Natural killer cell (primary cell): ENCODE results near the gene DLG3. TPM values are rescaled to one million over a fixed set of nuclear protein-coding genes. Genes with fewer than 3 reads are reported as not detected.
A peak's percentile ranks its signal among the peaks of the same experiment; 100 is the strongest.

Experiments used
- ATAC-seq, 3 donors: fragments of 150-1000 bp in 2 of 3; fragments of 200-7000 bp in 1 of 3; cut with Tn5 transposase; 1 replicate in 1 of 3; 2 replicates in 2 of 3; pipeline ENCODE4 v1.10.0; 2021; ENCODE audit warnings: mild to moderate bottlenecking in 2 of 3, moderate library complexity in 2 of 3
- DNase-seq, 2 donors: peaks; one replicate each; pipeline versions ENCODE4 v3.0.0 to v3.0.0-alpha.2; 2013 to 2021; ENCODE audit warnings: mixed read lengths in 1 of 2
- H3K27ac ChIP-seq: one replicate; pipeline ENCODE4 v1.5.1; 2013; ENCODE audit warnings: mild to moderate bottlenecking, low read length
- H3K27me3 ChIP-seq: one replicate; pipeline ENCODE4 v1.6.1; 2013; ENCODE audit warnings: low read length; ENCODE audit not compliant: control insufficient read depth, insufficient read depth
- H3K36me3 ChIP-seq: one replicate; pipeline ENCODE4 v1.6.1; 2013; ENCODE audit warnings: low read length; ENCODE audit not compliant: control insufficient read depth, insufficient read depth
- H3K4me1 ChIP-seq: one replicate; pipeline ENCODE4 v1.6.1; 2013; ENCODE audit warnings: low read length; ENCODE audit not compliant: control insufficient read depth, insufficient read depth
- H3K4me3 ChIP-seq: one replicate; pipeline ENCODE4 v1.5.1; 2013; ENCODE audit warnings: low read length
- H3K9me3 ChIP-seq: one replicate; pipeline ENCODE4 v1.6.1; 2013; ENCODE audit warnings: low read length; ENCODE audit not compliant: control insufficient read depth, insufficient read depth
- H3K27ac Mint-ChIP-seq, 2 donors: one replicate each; pipeline ENCODE4 v1.8.0; 2022; ENCODE audit warnings: mild to moderate bottlenecking in 2 of 2, mixed read lengths in 2 of 2, moderate library complexity in 1 of 2
- H3K27me3 Mint-ChIP-seq, 2 donors: one replicate each; pipeline ENCODE4 v1.8.0; 2022; ENCODE audit warnings: low read depth in 2 of 2, mixed read lengths in 2 of 2
- H3K36me3 Mint-ChIP-seq: one replicate; pipeline ENCODE4 v1.8.0; 2022; ENCODE audit warnings: mixed read lengths
- H3K4me1 Mint-ChIP-seq, 2 donors: one replicate each; pipeline ENCODE4 v1.8.0; 2022; ENCODE audit warnings: mixed read lengths in 2 of 2
- H3K4me3 Mint-ChIP-seq: one replicate; pipeline ENCODE4 v1.8.0; 2022; ENCODE audit warnings: mild to moderate bottlenecking, moderate library complexity, mixed read lengths
- H3K9me3 Mint-ChIP-seq, 2 donors: one replicate each; pipeline ENCODE4 v1.8.0; 2022; ENCODE audit warnings: mixed read lengths in 2 of 2
- WGBS: methylation state at CpG from one replicate; pipeline ENCODE4 v1.1.7; 2013; ENCODE audit warnings: missing lambda C conversion rate; ENCODE audit not compliant: insufficient coverage; 5-methylcytosine and 5-hydroxymethylcytosine counted together
- intact Hi-C: fragments of 100-400 bp; cut with micrococcal nuclease; formaldehyde crosslinking; loops from one replicate; pipeline ENCODE4 v1.14.2; 2022
- total RNA-seq, 4 donors: library from RNA; stranded (reverse); fragments of 120-200 nt in 1 of 4; gene quantifications; one replicate each; pipeline versions ENCODE4 v1.2.3 to v1.2.4, GENCODE V29; 2013 to 2022
- TF ChIP-seq, protein P1 (sequence below): fragments of 200-600 bp; IDR thresholded peaks from one replicate; pipeline ENCODE4 v1.8.0; 2022; ENCODE audit warnings: antibody characterized with exemption

The DLG3 gene
- total RNA-seq, 3 donors from 2014 or later (not counting 1 experiment from before 2014, with no cell fraction given), result 13.6 to 17.6 (median 15.9) TPM

DNA sequence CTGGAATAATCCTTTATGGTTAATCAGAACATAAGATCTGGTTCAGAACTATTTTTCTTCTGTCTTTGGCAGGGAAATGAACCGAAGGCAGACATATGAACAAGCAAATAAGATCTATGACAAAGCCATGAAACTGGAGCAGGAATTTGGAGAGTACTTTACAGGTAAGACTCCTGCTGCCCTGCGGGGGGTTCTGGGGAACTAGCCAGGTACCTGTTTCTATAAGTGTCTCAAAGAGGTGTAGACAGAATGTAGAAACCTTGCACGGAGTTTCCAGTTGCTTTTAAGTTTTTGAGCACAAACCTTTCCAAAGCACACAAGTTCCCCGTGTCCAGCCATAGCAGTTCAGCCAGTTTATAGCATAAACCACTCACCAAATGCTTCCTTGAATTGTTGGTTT, 56.2 kb downstream of the DLG3 start:
- H3K27me3 Mint-ChIP-seq, result no peaks in the 10 kb centered on the region
- Histone ChIP-seq H3K9me3 (no peaks in the 10 kb centered on the region), H3K4me3 (no peak overlapping the region), H3K4me1 (no peaks in the 10 kb centered on the region), H3K36me3 (peaks cover 27% of the 10 kb centered on the region), H3K27me3 (no peaks in the 10 kb centered on the region), H3K27ac (no peak overlapping the region)
- 90% methylated on average over 4 of the region's 4 CpGs for WGBS
- DNase-seq, result no peak
- no peaks in the 10 kb centered on the region for H3K9me3 Mint-ChIP-seq
- H3K4me3 Mint-ChIP-seq, result no peak overlapping the region
- intact Hi-C loops, result no loop called here
- no peaks in the 10 kb centered on the region for H3K4me1 Mint-ChIP-seq
- ATAC-seq, result no peak
- H3K27ac Mint-ChIP-seq, result no peak overlapping the region
- H3K36me3 Mint-ChIP-seq, result no peaks in the 10 kb centered on the region
- TF ChIP-seq, protein P1, sequence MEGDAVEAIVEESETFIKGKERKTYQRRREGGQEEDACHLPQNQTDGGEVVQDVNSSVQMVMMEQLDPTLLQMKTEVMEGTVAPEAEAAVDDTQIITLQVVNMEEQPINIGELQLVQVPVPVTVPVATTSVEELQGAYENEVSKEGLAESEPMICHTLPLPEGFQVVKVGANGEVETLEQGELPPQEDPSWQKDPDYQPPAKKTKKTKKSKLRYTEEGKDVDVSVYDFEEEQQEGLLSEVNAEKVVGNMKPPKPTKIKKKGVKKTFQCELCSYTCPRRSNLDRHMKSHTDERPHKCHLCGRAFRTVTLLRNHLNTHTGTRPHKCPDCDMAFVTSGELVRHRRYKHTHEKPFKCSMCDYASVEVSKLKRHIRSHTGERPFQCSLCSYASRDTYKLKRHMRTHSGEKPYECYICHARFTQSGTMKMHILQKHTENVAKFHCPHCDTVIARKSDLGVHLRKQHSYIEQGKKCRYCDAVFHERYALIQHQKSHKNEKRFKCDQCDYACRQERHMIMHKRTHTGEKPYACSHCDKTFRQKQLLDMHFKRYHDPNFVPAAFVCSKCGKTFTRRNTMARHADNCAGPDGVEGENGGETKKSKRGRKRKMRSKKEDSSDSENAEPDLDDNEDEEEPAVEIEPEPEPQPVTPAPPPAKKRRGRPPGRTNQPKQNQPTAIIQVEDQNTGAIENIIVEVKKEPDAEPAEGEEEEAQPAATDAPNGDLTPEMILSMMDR, result no peak

DNA sequence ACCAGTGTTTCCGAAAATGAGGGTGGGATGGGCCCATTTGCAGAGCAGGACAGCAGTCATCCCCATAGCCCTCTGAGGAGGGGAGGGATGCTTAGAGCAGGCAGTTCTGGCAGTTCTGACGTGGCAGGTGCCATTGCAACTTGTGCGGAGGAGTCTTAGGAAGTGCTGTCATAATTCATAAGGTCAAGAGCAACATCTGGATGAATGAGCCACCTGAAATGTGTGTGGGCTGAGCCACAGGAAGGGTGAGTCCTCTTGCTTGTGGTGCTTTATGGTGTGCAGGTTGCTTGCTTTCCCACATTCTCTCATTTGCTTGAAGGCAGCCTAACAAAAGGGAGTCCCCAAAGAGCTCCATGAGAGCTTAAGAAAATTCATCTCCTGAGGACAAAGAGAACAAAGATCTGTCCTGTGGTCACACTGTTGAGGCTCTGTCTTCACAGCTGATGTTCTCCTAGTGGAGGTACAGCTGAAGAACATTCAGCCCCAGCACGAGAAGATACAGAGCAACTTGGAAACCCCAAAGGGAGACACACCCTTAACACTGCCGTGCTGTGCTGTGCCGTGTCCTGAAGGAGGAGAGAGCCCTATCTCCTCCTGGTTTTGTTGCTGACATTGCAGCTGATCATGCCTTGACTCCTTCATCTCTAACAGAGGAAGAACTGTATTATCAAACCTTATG, 60.3 kb downstream of the DLG3 start:
- Mint-ChIP-seq H3K9me3 (no peaks in the 10 kb centered on the region), H3K4me3 (no peak overlapping the region), H3K27me3 (peaks cover 0 to 7% of the 10 kb centered on the region in 2 donors), H3K36me3 (no peaks in the 10 kb centered on the region), H3K4me1 (no peaks in the 10 kb centered on the region), H3K27ac (peak overlapping the region; percentile 56 to 58)
- H3K4me3 ChIP-seq, result no peak overlapping the region
- no peaks in the 10 kb centered on the region for H3K9me3 ChIP-seq
- H3K4me1 ChIP-seq, result no peaks in the 10 kb centered on the region
- TF ChIP-seq, protein P1, result no peak
- H3K27me3 ChIP-seq, result no peaks in the 10 kb centered on the region
- 71% methylated on average over 6 of the region's 6 CpGs for WGBS
- ATAC-seq (no peak), DNase-seq (no peak)
- intact Hi-C loops, result no loop called here
- H3K36me3 ChIP-seq, result peaks cover 9% of the 10 kb centered on the region
- no peak overlapping the region for H3K27ac ChIP-seq

DNA sequence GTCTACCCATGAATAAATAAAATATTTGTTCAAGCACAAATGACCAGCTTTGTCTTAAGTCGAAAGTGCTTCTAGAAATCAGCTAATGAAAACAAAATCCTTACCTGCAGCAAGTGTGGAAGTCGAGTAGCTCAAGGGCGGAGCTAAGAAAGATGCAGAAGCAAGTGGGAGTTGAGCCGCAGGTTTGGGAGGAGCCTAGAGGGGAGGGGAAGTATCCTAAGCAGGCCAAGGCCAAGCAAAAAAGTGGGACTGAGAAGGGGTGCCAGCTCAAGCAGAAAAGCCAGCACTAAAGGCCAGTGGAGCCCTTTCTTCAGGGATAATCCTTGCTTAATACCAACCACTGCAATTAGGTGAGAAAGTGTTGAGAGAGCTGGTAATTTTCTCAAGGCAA, 60.8 kb downstream of the DLG3 start:
- no peak overlapping the region for H3K4me3 Mint-ChIP-seq
- H3K9me3 Mint-ChIP-seq, result no peaks in the 10 kb centered on the region
- no peak overlapping the region for H3K27ac Mint-ChIP-seq
- peaks cover 7% of the 10 kb centered on the region for H3K36me3 ChIP-seq
- intact Hi-C loops, result no loop called here
- H3K27ac ChIP-seq, result no peak overlapping the region
- no peaks in the 10 kb centered on the region for H3K4me1 ChIP-seq
- peaks cover 0 to 7% of the 10 kb centered on the region in 2 donors for H3K27me3 Mint-ChIP-seq
- H3K4me3 ChIP-seq, result no peak overlapping the region
- TF ChIP-seq, protein P1, result no peak
- no peaks in the 10 kb centered on the region for H3K36me3 Mint-ChIP-seq
- 89% methylated on average over 4 of the region's 4 CpGs for WGBS
- no peak for DNase-seq
- no peak for ATAC-seq
- H3K9me3 ChIP-seq, result no peaks in the 10 kb centered on the region
- no peaks in the 10 kb centered on the region for H3K4me1 Mint-ChIP-seq
- no peaks in the 10 kb centered on the region for H3K27me3 ChIP-seq
